Lung (tissue), 12 donors: Measurements from ENCODE around the gene DLL3. TPM values are rescaled to one million over a fixed set of nuclear protein-coding genes. Genes with fewer than 3 reads are reported as not detected.

Source experiments
- ATAC-seq: fragments of 200-7000 bp; cut with Tn5 transposase; one replicate; pipeline ENCODE4 v1.9.1; 2020; ENCODE audit warnings: moderate number of reproducible peaks; ENCODE audit not compliant: insufficient read depth, low FRiP score
- DNase-seq, 3 donors: peaks; one replicate each; pipeline ENCODE4 v3.0.0-alpha.2; 2013 to 2017
- H3K27ac ChIP-seq, 2 donors: one replicate each; pipeline ENCODE4 v1.5.1; 2013; ENCODE audit warnings: mild to moderate bottlenecking in 2 of 2, moderate library complexity in 2 of 2, control low read depth in 1 of 2, inconsistent platforms in 1 of 2, low read depth in 1 of 2, low read length in 1 of 2
- H3K27me3 ChIP-seq, 3 donors: one replicate each; pipeline ENCODE4 v1.5.1; 2013; ENCODE audit warnings: low read length in 2 of 3; ENCODE audit not compliant: control insufficient read depth in 3 of 3, insufficient read depth in 3 of 3
- H3K36me3 ChIP-seq, 4 donors: one replicate each; pipeline ENCODE4 v1.5.1; 2013; ENCODE audit warnings: low read length in 4 of 4, mild to moderate bottlenecking in 1 of 4, moderate library complexity in 1 of 4; ENCODE audit not compliant: control insufficient read depth in 4 of 4, insufficient read depth in 4 of 4
- H3K4me1 ChIP-seq, 5 donors: one replicate each; pipeline ENCODE4 v1.5.1; 2013; ENCODE audit warnings: low read length in 5 of 5, mild to moderate bottlenecking in 2 of 5, moderate library complexity in 1 of 5; ENCODE audit not compliant: control insufficient read depth in 5 of 5, insufficient read depth in 5 of 5
- H3K4me3 ChIP-seq: one replicate; pipeline ENCODE4 v1.5.1; 2013; ENCODE audit warnings: mild to moderate bottlenecking, control low read depth, moderate library complexity
- H3K9ac ChIP-seq, 2 donors: one replicate each; pipeline ENCODE4 v1.5.1; 2013; ENCODE audit warnings: low read length in 2 of 2, control low read depth in 1 of 2; ENCODE audit not compliant: insufficient read depth in 1 of 2
- H3K9me3 ChIP-seq, 4 donors: one replicate each; pipeline ENCODE4 v1.5.1; 2013; ENCODE audit warnings: low read length in 3 of 4, mild to moderate bottlenecking in 1 of 4, moderate library complexity in 1 of 4; ENCODE audit not compliant: control insufficient read depth in 4 of 4, insufficient read depth in 3 of 4
- CTCF ChIP-seq: IDR thresholded peaks from 2 replicates; pipeline ENCODE4 v1.5.1; 2012; ENCODE audit warnings: mild to moderate bottlenecking; ENCODE audit errors: control extremely low read depth, extremely low read depth
- WGBS, 2 donors: extraction: QIAGEN DNeasy Blood & Tissue Kit; methylation state at CpG; one replicate each; pipeline ENCODE4 v1.1.7; 2013; 5-methylcytosine and 5-hydroxymethylcytosine counted together
- polyA plus RNA-seq, 2 donors: library from polyadenylated mRNA; stranded (reverse); fragments of 200-250 nt; gene quantifications; one replicate each; pipeline ENCODE4 v1.2.1, GENCODE V29; 2013
- total RNA-seq, 2 donors: library from RNA; depleted of rRNA in 1 of 2; stranded (reverse); fragments of >200 nt in 1 of 2; gene quantifications; one replicate each; pipeline ENCODE4 v1.2.1, GENCODE V29; 2014 to 2021
- donor health status: control.
- donor health status: control.
- donor health status: Bipolar disorder and iron deficiency.
- donor health status: healthy.
- donor health status: DM: yes; HTN: yes; CAD: no.

Gene DLL3
- total and polyA plus RNA-seq, 4 donors = 0.07 TPM; not detected in 3

- DNase-seq (no peak), ATAC-seq (no peak)
- H3K27ac ChIP-seq = no peak overlapping the region
- H3K9ac ChIP-seq = no peak overlapping the region
- TF ChIP-seq CTCF = no peak
- no peaks in the 10 kb centered on the region for H3K36me3 ChIP-seq
- H3K4me3 ChIP-seq = no peak overlapping the region
- no peaks in the 10 kb centered on the region for H3K27me3 ChIP-seq
- no peaks in the 10 kb centered on the region for H3K9me3 ChIP-seq
- peaks cover 0 to 15% (median 3%) of the 10 kb centered on the region in 5 donors for H3K4me1 ChIP-seq
- 75 to 86% methylated on average over 3 of the region's 3 CpGs for WGBS, 2 donors
Measured at GRCh38 chr19:39533791-39534190, 35.0 kb downstream of the DLL3 start.

GRCh38 chr19:39539165-39539517, 40.4 kb downstream of the DLL3 start:
- no peak for TF ChIP-seq CTCF
- Histone ChIP-seq H3K4me3 (peak overlapping the region; percentile 74), H3K36me3 (no peaks in the 10 kb centered on the region), H3K9ac (peak overlapping the region; percentile 69 to 93), H3K27me3 (no peaks in the 10 kb centered on the region), H3K27ac (peak overlapping the region; percentile 96 to 98), H3K4me1 (peaks cover 0 to 18% (median 3%) of the 10 kb centered on the region in 5 donors), H3K9me3 (no peaks in the 10 kb centered on the region)
- WGBS, 2 donors = 2 to 5% methylated on average over 10 of the region's 10 CpGs
- ATAC-seq (no peak), DNase-seq (peak in 1 of 3 donors; percentile 26)

GRCh38 chr19:39539518-39540332, 41.0 kb downstream of the DLL3 start, which contains the start of gene EID2:
Gene EID2 (minus strand): TSS chr19:39540161. CDS start chr19:39540079, 82 bp downstream.
- Histone ChIP-seq H3K9me3 (no peaks in the 10 kb centered on the region), H3K27ac (peak within 1 kb of the TSS; percentile 96 to 98), H3K36me3 (no peaks in the 10 kb centered on the region), H3K4me1 (peaks cover 0 to 19% (median 3%) of the 10 kb centered on the region in 5 donors), H3K27me3 (no peaks in the 10 kb centered on the region), H3K4me3 (peak within 1 kb of the TSS; percentile 74), H3K9ac (peak within 1 kb of the TSS; percentile 70 to 93)
- ATAC-seq (peak; percentile 98), DNase-seq (peak; percentile 95 to 97 (median 96))
- 0 to 1% methylated on average over 79 to 84 of the region's 84 CpGs for WGBS, 2 donors
- TF ChIP-seq CTCF = peak; percentile 80
